ENCODE results near the gene TAC3. TPM values are rescaled to one million over a fixed set of nuclear protein-coding genes. Genes with fewer than 3 reads are reported as not detected.

TAC3 gene
- total and polyA plus RNA-seq, 2 of the 8 experiments (the other 6 are each of a cell fraction or from before 2014, with no cell fraction given), result 9.7 to 45.3 TPM

GRCh38 chr12:57039016-57039798 lies 22.9 kb upstream of the TAC3 start:
- Histone ChIP-seq H3K79me1 (ENCODE audit: low read depth, low read length) (no peaks in the 10 kb centered on the region), H2BK15ac (ENCODE audit: low read length) (no peak overlapping the region), H2BK120ac (replicated peaks; ENCODE audit: low read depth, low read length) (no peak overlapping the region), H3K56ac (replicated peaks; ENCODE audit: insufficient read length, low read depth, low read length) (no peak overlapping the region), H2BK12ac (ENCODE audit: low read depth, low read length) (no peak overlapping the region), H3K9ac (replicated peaks in 1 of 4; ENCODE audit: extremely low read depth in 1 of 4, low read depth in 3 of 4, low read length in 3 of 4) (no peak overlapping the region), H4K8ac (ENCODE audit: extremely low read depth, insufficient read depth, low read length) (no peak overlapping the region), H2AK5ac (ENCODE audit: low read depth, low read length) (no peak overlapping the region), H3K79me2 (ENCODE audit: control insufficient read depth in 1 of 2, insufficient read depth in 2 of 2, low read length in 2 of 2) (no peaks in the 10 kb centered on the region), H3K27ac (ENCODE audit: low read depth, low read length) (no peak overlapping the region), H3K9me3 (ENCODE audit: insufficient read depth in 2 of 2, low read depth in 1 of 2, low read length in 1 of 2) (no peaks in the 10 kb centered on the region), H2BK5ac (ENCODE audit: low read depth, low read length) (no peak overlapping the region), H4K5ac (ENCODE audit: insufficient read length, low read depth, low read length) (no peak overlapping the region), H3K14ac (ENCODE audit: insufficient read length) (no peak overlapping the region), H2AFZ (ENCODE audit: low read length) (no peak overlapping the region), H3K23me2 (ENCODE audit: low read depth, low read length) (no peaks in the 10 kb centered on the region), H3K4me3 (ENCODE audit: extremely low read depth in 1 of 4, insufficient read depth in 2 of 4, low read depth in 3 of 4, low read length in 4 of 4) (no peak overlapping the region), H3K4me2 (ENCODE audit: insufficient read depth in 1 of 2, low read depth in 2 of 2, low read length in 2 of 2) (no peak overlapping the region), H4K20me1 (replicated peaks in 1 of 2; ENCODE audit: control insufficient read depth in 1 of 2, insufficient read depth in 2 of 2, low read length in 2 of 2) (no peaks in the 10 kb centered on the region), H2BK20ac (ENCODE audit: low read length) (no peak overlapping the region), H3K27me3 (replicated peaks in 1 of 4; ENCODE audit: control insufficient read depth in 3 of 4, extremely low read depth in 1 of 4, insufficient read depth in 3 of 4, low read length in 3 of 4) (no peaks in the 10 kb centered on the region; a peak in 1 of 7 replicates), H3K4me1 (replicated peaks in 1 of 4; ENCODE audit: control insufficient read depth in 3 of 4, insufficient read depth in 4 of 4, low read length in 3 of 4) (no peaks in the 10 kb centered on the region), H4K91ac (replicated peaks; ENCODE audit: insufficient read length, low read length) (no peak overlapping the region), H3K18ac (ENCODE audit: extremely low read depth, low read length) (no peak overlapping the region), H3K23ac (ENCODE audit: insufficient read length) (no peak overlapping the region), H3K36me3 (ENCODE audit: control insufficient read depth in 2 of 4, insufficient read depth in 4 of 4, low read length in 3 of 4) (no peaks in the 10 kb centered on the region), H3K4ac (replicated peaks; ENCODE audit: insufficient read length, low read depth, low read length) (no peak overlapping the region)
- 90% methylated on average over 9 of the region's 9 CpGs; no CpG with 5 or more reads in 1 of the 2 experiments for WGBS, 2 experiments (ENCODE audit: extremely low coverage in 1 of 2, insufficient coverage in 1 of 2, insufficient read length in 1 of 2, insufficient replicate concordance in 2 of 2, low coverage in 1 of 2, low lambda C conversion rate in 2 of 2, missing lambda C conversion rate in 1 of 2)
- POLR2A ChIA-PET (ENCODE audit: partially characterized antibody), result no interaction called here
- no peak for DNase-seq (ENCODE audit: low read depth in 1 of 2, low spot score in 2 of 2)
- FAIRE-seq, result no peak
- CTCF ChIA-PET (ENCODE audit: partially characterized antibody), result interaction anchor here (0.6 to 4.8 kb wide), 8 partner anchors 8 to 108 kb away, joined by 3 to 25 read pairs (median 4); partner anchors contain the start of genes MYO1A and TAC3
- TF ChIP-seq CTCF (IDR thresholded peaks at IDR 0.05; ENCODE audit: control extremely low read depth in 1 of 3, insufficient read depth in 1 of 3, low read depth in 1 of 3, low read length in 3 of 3) (no peak), CTBP2 (IDR thresholded peaks at IDR 0.05; ENCODE audit: borderline replicate concordance, insufficient read depth, insufficient read length, low read length) (no peak), CHD1 (IDR thresholded peaks at IDR 0.05; ENCODE audit: low read depth, low read length) (no peak), TBP (IDR thresholded peaks at IDR 0.05; ENCODE audit: low read depth, low read length) (no peak), ZNF274 (IDR thresholded peaks at IDR 0.05; ENCODE audit: borderline replicate concordance, extremely low read depth, low read length) (no peak), KDM4A (IDR thresholded peaks at IDR 0.05; ENCODE audit: low read depth, low read length, severe bottlenecking) (no peak), POU5F1 (IDR thresholded peaks at IDR 0.05; ENCODE audit: low read depth, low read length) (no peak), SP4 (IDR thresholded peaks at IDR 0.05; ENCODE audit: low read length) (no peak), NRF1 (IDR thresholded peaks at IDR 0.05; ENCODE audit: low read depth, low read length) (no peak), CBX5 (IDR thresholded peaks at IDR 0.05; ENCODE audit: low read depth, low read length) (no peak), HDAC6 (IDR thresholded peaks at IDR 0.05; ENCODE audit: low read depth, low read length) (no peak)

All from H1 (cell line).